ENCODE data around the gene CACNA2D3.

DNA sequence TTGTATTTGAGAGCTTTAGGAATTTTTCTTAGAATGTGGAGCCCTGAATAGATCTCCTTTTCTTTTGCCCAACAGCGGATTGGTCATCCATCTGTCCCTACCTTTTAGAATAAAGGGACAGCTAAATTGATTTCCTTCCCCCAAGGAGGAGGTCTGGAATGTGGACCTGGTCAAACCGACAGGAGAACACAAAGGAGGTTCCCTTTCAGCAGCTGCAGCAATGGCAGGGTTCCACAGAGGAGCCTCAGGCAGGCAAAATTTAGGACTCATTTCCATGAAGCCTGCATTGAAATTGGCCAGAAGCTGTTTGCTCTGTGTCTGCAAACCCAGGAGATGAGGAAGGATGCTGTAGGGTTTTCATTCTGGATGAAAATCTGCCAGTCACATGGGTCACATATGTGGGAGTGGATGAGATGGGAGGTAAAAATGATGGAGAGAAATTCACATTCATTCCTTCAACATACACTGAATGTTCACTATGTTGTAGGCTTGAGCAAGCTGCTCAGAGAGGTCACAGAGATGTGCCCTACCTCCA is 728.2 kb downstream of the CACNA2D3 start:
- no peak for TF ChIP-seq POLR2A (IDR thresholded peaks at IDR 0.05)
- TF ChIP-seq, protein P1, sequence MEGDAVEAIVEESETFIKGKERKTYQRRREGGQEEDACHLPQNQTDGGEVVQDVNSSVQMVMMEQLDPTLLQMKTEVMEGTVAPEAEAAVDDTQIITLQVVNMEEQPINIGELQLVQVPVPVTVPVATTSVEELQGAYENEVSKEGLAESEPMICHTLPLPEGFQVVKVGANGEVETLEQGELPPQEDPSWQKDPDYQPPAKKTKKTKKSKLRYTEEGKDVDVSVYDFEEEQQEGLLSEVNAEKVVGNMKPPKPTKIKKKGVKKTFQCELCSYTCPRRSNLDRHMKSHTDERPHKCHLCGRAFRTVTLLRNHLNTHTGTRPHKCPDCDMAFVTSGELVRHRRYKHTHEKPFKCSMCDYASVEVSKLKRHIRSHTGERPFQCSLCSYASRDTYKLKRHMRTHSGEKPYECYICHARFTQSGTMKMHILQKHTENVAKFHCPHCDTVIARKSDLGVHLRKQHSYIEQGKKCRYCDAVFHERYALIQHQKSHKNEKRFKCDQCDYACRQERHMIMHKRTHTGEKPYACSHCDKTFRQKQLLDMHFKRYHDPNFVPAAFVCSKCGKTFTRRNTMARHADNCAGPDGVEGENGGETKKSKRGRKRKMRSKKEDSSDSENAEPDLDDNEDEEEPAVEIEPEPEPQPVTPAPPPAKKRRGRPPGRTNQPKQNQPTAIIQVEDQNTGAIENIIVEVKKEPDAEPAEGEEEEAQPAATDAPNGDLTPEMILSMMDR (IDR thresholded peaks at IDR 0.05): no peak

All from lower leg skin (tissue), 3 donors.